CD14-positive monocyte (primary cell): ENCODE measurements around the gene BCAN. TPM values are rescaled to one million over a fixed set of nuclear protein-coding genes. Genes with fewer than 3 reads are reported as not detected.

ENCODE experiments used
- DNase-seq, 3 donors: peaks; one replicate each; pipeline ENCODE4 v3.0.0-alpha.2; 2011 to 2022
- H2AFZ ChIP-seq: 2 replicates; pipeline ENCODE4 v1.6.0; 2012; ENCODE audit warnings: mild to moderate bottlenecking, low read depth, low read length, inconsistent platforms; ENCODE audit not compliant: insufficient read depth, poor library complexity, severe bottlenecking
- H3K27ac ChIP-seq, 2 donors: 1 replicate in 1 of 2; 2 replicates in 1 of 2; pipeline ENCODE4 v1.5.1; 2012 to 2013; ENCODE audit warnings: low read length in 2 of 2, control low read depth in 1 of 2, inconsistent platforms in 1 of 2, low read depth in 1 of 2, mild to moderate bottlenecking in 1 of 2
- H3K27me3 ChIP-seq, 2 donors: one replicate each; pipeline versions ENCODE4 v1.6.0 to v1.6.1; 2011 to 2013; ENCODE audit warnings: low read length in 2 of 2; ENCODE audit not compliant: control insufficient read depth in 2 of 2, insufficient read depth in 2 of 2
- H3K36me3 ChIP-seq, 2 donors: replicated peaks in 1 of 2; 1 replicate in 1 of 2; 2 replicates in 1 of 2; pipeline versions ENCODE4 v1.5.1 to v1.6.1; 2012 to 2013; ENCODE audit warnings: low read length in 2 of 2, control low read depth in 1 of 2, inconsistent platforms in 1 of 2, mild to moderate bottlenecking in 1 of 2; ENCODE audit not compliant: insufficient read depth in 2 of 2, control insufficient read depth in 1 of 2
- H3K4me1 ChIP-seq, 2 donors: 1 replicate in 1 of 2; 2 replicates in 1 of 2; pipeline versions ENCODE4 v1.5.1 to v1.6.1; 2012 to 2013; ENCODE audit warnings: low read length in 2 of 2, control low read depth in 1 of 2, inconsistent platforms in 1 of 2, mild to moderate bottlenecking in 1 of 2, moderate library complexity in 1 of 2; ENCODE audit not compliant: insufficient read depth in 2 of 2, control insufficient read depth in 1 of 2
- H3K4me2 ChIP-seq: replicated peaks from 2 replicates; pipeline ENCODE3; 2012; ENCODE audit warnings: low read length, moderate library complexity, mild to moderate bottlenecking; ENCODE audit not compliant: poor library complexity, severe bottlenecking; ENCODE audit errors: extremely low read depth
- H3K4me3 ChIP-seq, 3 experiments: fragments of 200-600 bp in 1 of 3; sonication (generic) in 1 of 3; replicated peaks in 1 of 3; 1 replicate in 2 of 3; 2 replicates in 1 of 3; pipeline ENCODE4 v1.5.1; 2011 to 2013; ENCODE audit warnings: low read length in 3 of 3, mild to moderate bottlenecking in 3 of 3, control low read depth in 2 of 3, low read depth in 2 of 3, inconsistent platforms in 1 of 3, moderate library complexity in 1 of 3
- H3K79me2 ChIP-seq: 2 replicates; pipeline ENCODE4 v1.6.0; 2012; ENCODE audit warnings: mild to moderate bottlenecking, control low read depth, inconsistent platforms, low read length, moderate library complexity; ENCODE audit not compliant: insufficient read depth
- H3K9ac ChIP-seq: 2 replicates; pipeline ENCODE4 v1.6.0; 2017; ENCODE audit warnings: low read length, mild to moderate bottlenecking; ENCODE audit not compliant: insufficient read depth, poor library complexity, severe bottlenecking
- H3K9me3 ChIP-seq, 2 donors: replicated peaks in 1 of 2; 1 replicate in 1 of 2; 2 replicates in 1 of 2; pipeline versions ENCODE4 v1.5.1 to v1.6.1; 2012 to 2013; ENCODE audit warnings: low read length in 2 of 2, control low read depth in 1 of 2; ENCODE audit not compliant: control insufficient read depth in 1 of 2, insufficient read depth in 1 of 2
- H4K20me1 ChIP-seq: 2 replicates; pipeline ENCODE4 v1.6.0; 2012; ENCODE audit warnings: mild to moderate bottlenecking, low read length, control low read depth, moderate library complexity; ENCODE audit not compliant: insufficient read depth
- H3K27ac Mint-ChIP-seq, 7 donors: one replicate each; pipeline ENCODE4 v1.8.0; 2020; ENCODE audit warnings: mild to moderate bottlenecking in 7 of 7, mixed read lengths in 7 of 7, moderate library complexity in 6 of 7, inconsistent platforms in 2 of 7
- H3K27me3 Mint-ChIP-seq, 3 donors: one replicate each; pipeline ENCODE4 v1.8.0; 2021 to 2022; ENCODE audit warnings: low read depth in 3 of 3, mild to moderate bottlenecking in 3 of 3, mixed read lengths in 3 of 3, moderate library complexity in 3 of 3, inconsistent platforms in 1 of 3
- H3K36me3 Mint-ChIP-seq, 2 donors: one replicate each; pipeline ENCODE4 v1.8.0; 2020; ENCODE audit warnings: mixed read lengths in 2 of 2, inconsistent platforms in 1 of 2, mild to moderate bottlenecking in 1 of 2
- H3K4me1 Mint-ChIP-seq: one replicate; pipeline ENCODE4 v1.8.0; 2020; ENCODE audit warnings: mild to moderate bottlenecking, mixed read lengths
- H3K4me3 Mint-ChIP-seq, 2 donors: one replicate each; pipeline ENCODE4 v1.8.0; 2020; ENCODE audit warnings: mild to moderate bottlenecking in 2 of 2, mixed read lengths in 2 of 2, moderate library complexity in 1 of 2
- H3K9me3 Mint-ChIP-seq, 7 donors: one replicate each; pipeline ENCODE4 v1.8.0; 2020 to 2022; ENCODE audit warnings: mixed read lengths in 7 of 7, mild to moderate bottlenecking in 6 of 7, moderate library complexity in 6 of 7, inconsistent platforms in 2 of 7
- CTCF ChIP-seq: fragments of 200-600 bp; IDR thresholded peaks from one replicate; pipeline ENCODE4 v1.8.0; 2022; ENCODE audit warnings: antibody characterized with exemption, mild to moderate bottlenecking
- WGBS: methylation state at CpG from one replicate; pipeline ENCODE4 v1.1.5; 2013; ENCODE audit warnings: missing lambda C conversion rate; ENCODE audit not compliant: insufficient coverage; 5-methylcytosine and 5-hydroxymethylcytosine counted together
- intact Hi-C, 2 donors: fragments of 100-400 bp; cut with micrococcal nuclease; formaldehyde crosslinking; loops; one replicate each; pipeline versions ENCODE4 v1.15.0 to v1.15.1; 2023
- polyA plus RNA-seq, 3 donors: library from polyadenylated mRNA; depleted of rRNA in 1 of 3; unstranded in 2 of 3; stranded (reverse) in 1 of 3; fragments of 300-500 nt in 2 of 3; fragments of >200 nt in 1 of 3; fragmentation: Illumina TruSeq in 2 of 3; gene quantifications; 1 replicate in 2 of 3; 2 replicates in 1 of 3; pipeline ENCODE4 v1.2.3, GENCODE V29; 2012 to 2021

Gene BCAN
- polyA plus RNA-seq, 3 donors, result not detected

- H3K4me2 ChIP-seq, result peak overlapping the region; percentile 66
- peak; percentile 51 to 64 (median 59) for DNase-seq
- WGBS, result under 1% methylated on average over 45 of the region's 54 CpGs
- Mint-ChIP-seq H3K27me3 (peaks cover 51 to 69% (median 65%) of the 10 kb centered on the region in 3 donors), H3K4me1 (peaks cover 46% of the 10 kb centered on the region), H3K4me3 (peak overlapping the region; percentile 59 to 88), H3K9me3 (peaks cover 0 to 18% (median 7%) of the 10 kb centered on the region in 7 donors), H3K27ac (peak overlapping the region in 1 of 7 donors; percentile 36), H3K36me3 (peaks cover 0 to 3% of the 10 kb centered on the region in 2 donors)
- H3K27me3 ChIP-seq, result peaks cover 30 to 56% of the 10 kb centered on the region in 2 donors
- H4K20me1 ChIP-seq, result no peaks in the 10 kb centered on the region
- peak overlapping the region; percentile 52 for H2AFZ ChIP-seq
- no peaks in the 10 kb centered on the region for H3K79me2 ChIP-seq
- peak overlapping the region in 1 of 3 experiments; percentile 55 for H3K4me3 ChIP-seq
- TF ChIP-seq CTCF, result peak; percentile 89
- peaks cover 45 to 49% of the 10 kb centered on the region in 2 donors for H3K4me1 ChIP-seq
- H3K9me3 ChIP-seq, result peaks cover 0 to 15% of the 10 kb centered on the region in 2 donors
- H3K36me3 ChIP-seq, result no peaks in the 10 kb centered on the region
- H3K9ac ChIP-seq, result no peak overlapping the region
- no peak overlapping the region for H3K27ac ChIP-seq
- intact Hi-C loops, result loop anchor here in 1 of 2 donors (2.0 kb wide), 1 partner anchor 30 kb away; no protein-coding TSS in a partner anchor
Observed at GRCh38 chr1:156656806-156657740, 15.2 kb downstream of the BCAN start.

GRCh38 chr1:156657741-156658319 lies 15.9 kb downstream of the BCAN start:
- Histone ChIP-seq H3K9ac (no peak overlapping the region), H4K20me1 (no peaks in the 10 kb centered on the region), H3K79me2 (no peaks in the 10 kb centered on the region), H3K4me3 (peak overlapping the region in 1 of 3 experiments; percentile 55), H3K27ac (no peak overlapping the region), H3K4me2 (peak overlapping the region; percentile 66), H3K36me3 (no peaks in the 10 kb centered on the region), H2AFZ (peak overlapping the region; percentile 52), H3K9me3 (peaks cover 0 to 15% of the 10 kb centered on the region in 2 donors), H3K4me1 (peaks cover 53 to 56% of the 10 kb centered on the region in 2 donors), H3K27me3 (peaks cover 30 to 56% of the 10 kb centered on the region in 2 donors)
- WGBS, result 2% methylated on average over 11 of the region's 15 CpGs
- H3K4me3 Mint-ChIP-seq, result peak overlapping the region; percentile 59 to 88
- peak in 2 of 3 donors; percentile 25 to 35 for DNase-seq
- H3K9me3 Mint-ChIP-seq, result peaks cover 0 to 18% (median 7%) of the 10 kb centered on the region in 7 donors
- peaks cover 49 to 66% (median 62%) of the 10 kb centered on the region in 3 donors for H3K27me3 Mint-ChIP-seq
- H3K27ac Mint-ChIP-seq, result peak overlapping the region in 3 of 7 donors; percentile 13 to 46 (median 33)
- peaks cover 53% of the 10 kb centered on the region for H3K4me1 Mint-ChIP-seq
- intact Hi-C loops, result loop anchor here in 1 of 2 donors (2.0 kb wide), 1 partner anchor 31 kb away; no protein-coding TSS in a partner anchor
- TF ChIP-seq CTCF, result peak; percentile 35
- peaks cover 0 to 3% of the 10 kb centered on the region in 2 donors for H3K36me3 Mint-ChIP-seq
